HG02973 (cell line): ENCODE data around the gene TEKTIP1.
A peak's percentile ranks its signal among the peaks of the same experiment; 100 is the strongest.
"Not testable (repeated sequence)": the region's sequence is repeated elsewhere in the genome, so short reads cannot be mapped to it uniquely, and the experiment has no call there.

Experiments used
- ATAC-seq: cut with Tn5 transposase; IDR thresholded peaks from one replicate; pipeline ENCODE4 v1.9.1; 2021; ENCODE audit warnings: moderate library complexity; ENCODE audit not compliant: unreplicated experiment

Gene TEKTIP1

DNA sequence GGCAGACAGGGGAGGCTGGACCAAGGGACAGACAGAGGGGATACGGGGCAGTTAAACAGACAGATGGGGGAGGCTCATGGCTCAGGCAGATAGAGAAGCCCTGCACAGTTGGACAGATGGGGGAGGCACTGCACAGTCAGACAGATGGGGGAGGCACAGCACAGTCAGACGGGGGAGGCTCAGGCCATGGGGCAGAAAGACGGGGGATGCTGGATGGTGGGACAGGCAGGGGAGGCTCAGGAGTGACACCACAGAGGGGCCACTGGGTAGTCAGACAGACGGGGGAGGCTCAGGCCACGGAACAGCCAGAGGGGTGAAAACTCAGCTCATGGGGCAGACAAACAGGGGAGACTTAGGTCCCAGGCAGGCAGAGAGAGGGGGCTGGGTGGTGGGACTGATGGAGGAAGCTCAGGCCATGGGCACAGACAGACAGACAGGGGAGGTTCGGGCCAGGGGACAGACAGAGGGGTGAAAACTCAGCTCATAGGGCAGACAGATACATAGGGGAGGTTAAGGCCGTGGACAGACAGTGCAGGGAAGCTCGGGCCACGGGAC is 17.5 kb downstream of the TEKTIP1 start:
- no peak for ATAC-seq

DNA sequence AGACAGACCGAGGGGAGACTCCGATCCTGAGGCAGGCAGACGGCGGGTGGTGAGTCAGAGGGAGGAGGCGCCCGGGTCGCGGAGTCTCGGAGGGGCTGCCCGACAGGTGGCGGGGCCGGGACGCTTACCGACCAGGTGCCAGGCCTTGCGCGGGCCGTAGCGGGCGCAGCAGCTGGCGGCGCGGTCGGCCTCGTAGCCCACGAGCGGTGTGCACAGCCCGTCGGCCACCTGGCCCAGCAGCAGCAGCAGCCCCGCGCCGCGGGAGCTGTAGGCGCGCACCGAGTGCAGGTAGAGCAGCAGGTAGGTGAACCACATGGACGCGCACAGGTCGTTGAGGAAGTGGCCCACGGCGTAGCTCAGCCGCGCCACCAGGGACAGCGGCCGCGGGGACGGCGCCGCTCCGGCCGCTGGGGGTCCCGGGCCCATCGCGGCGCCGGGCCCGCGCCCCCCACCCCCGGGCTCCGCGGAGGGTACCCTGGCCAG is 18.0 kb downstream of the TEKTIP1 start:
- peak; percentile 12 for ATAC-seq

DNA sequence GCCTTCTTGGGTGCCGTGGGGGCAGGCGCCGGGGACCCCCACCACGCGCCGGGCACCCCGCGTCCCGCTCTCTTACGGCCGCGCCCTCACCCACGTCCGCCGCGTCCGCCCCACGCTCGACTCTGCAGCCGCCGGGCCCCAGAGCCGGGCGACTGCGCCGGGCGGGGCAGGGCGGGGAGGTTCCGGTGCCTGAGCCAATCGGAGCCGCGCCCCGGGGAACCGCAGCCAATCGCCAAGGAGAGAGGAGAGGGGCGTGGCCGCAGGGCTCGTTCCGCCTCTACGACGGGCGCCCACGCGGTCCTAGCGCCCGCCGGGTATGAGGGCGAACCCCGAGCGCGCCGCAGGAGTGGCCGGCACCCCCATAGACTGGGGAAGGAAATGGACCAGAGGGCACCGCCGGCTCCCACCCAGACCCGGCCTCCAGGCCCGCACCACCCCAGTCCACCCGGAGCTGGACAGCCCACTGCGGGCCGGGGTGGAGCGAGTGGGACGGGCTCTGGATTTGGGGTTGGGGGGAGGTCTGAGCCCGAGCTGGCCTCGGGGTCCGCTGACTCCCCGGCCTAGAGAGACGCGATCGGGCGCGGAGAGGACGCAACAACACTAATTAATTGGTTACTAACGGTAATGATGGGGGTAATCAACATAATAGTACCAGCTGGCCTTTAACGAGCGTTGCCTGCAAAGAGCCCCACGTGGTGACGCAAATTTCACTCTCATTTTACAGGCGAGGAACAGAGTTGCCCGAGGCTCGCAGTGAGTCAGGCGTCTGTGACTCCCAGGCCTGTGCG is 18.7 kb downstream of the TEKTIP1 start, which contains the start of gene MFSD12:
Gene MFSD12 (minus strand): TSS at position 126 of the 788 bp plus-strand sequence. CDS start 183 bp downstream, outside the sequence.
- ATAC-seq = peak; percentile 70

DNA sequence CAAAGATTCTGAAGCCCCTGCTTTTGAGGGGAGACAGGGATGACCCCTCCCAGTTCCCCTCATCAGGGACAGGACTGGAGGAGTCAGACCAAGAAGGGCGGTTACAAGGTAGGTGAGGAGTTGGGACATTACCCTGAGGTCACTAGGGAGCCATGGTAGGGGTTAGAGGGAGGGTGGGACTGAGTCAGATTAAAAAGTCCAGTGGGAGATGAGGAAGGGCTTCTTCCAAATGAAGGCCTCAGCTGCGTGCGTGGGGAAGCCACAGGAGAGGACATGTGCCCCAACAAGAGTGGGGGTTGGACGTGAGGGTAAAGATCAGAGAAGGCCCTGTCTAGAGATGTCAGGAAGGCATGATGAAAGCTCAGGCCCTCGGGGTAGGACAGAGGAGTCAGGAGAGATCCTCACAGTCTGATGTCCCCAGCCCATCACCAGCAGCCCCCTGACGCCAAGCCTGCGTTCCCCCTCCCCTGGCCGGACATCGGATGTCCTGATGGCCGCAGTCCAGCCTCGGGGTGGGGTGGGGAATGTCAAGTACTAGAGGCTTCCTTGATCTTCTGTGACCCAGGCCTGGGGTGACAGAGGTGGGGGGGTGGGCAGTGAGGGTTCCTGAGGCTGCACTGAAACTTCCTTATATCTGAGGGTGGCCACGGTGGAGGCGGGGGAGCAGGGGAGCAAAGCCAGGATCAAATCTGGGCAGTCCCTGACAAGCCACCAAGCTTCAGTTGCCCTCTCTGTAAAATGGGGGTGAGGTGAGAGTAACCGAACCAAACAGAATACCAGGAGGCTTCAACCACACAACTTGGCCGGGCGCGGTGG is 24.9 kb downstream of the TEKTIP1 start:
- ATAC-seq = no peak

DNA sequence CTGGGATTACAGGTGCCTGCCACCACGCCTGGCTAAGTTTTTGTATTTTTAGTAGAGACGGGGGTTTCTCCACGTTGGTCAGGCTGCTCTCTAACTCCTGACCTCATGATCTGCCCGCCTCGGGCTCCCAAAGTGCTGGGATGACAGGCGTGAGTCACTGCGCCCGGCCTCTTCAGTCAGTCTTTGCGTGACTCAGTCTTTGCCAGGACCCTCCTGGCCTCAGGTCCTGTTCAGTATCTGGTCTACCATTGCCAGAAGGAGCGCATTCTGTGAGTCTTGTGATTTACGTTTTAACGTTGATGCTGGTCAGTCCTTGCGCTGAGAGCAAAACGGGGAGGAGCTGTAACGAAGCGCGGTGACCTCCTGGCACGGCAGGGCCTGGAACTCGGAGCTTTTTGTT is 26.2 kb downstream of the TEKTIP1 start:
- ATAC-seq = no peak

DNA sequence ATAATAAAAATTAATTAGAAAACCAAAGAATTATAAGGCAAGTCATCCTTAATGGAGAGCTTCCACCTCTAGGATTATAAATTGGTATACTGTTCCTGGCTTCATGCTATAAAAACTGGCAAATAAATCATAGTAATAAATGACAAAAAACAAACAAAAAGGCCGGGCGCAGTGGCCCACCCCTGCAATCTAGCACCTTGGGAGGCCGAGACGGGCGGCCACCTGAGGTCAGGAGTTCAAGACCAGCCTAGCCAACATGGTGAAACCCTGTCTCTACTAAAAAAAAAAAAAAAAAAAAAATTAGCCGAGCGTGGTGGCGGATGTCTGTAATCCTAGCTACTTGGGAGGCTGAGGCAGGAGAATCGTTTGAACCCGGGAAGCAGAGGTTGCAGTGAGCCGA is 31.1 kb downstream of the TEKTIP1 start:
- ATAC-seq = not testable (repeated sequence)

DNA sequence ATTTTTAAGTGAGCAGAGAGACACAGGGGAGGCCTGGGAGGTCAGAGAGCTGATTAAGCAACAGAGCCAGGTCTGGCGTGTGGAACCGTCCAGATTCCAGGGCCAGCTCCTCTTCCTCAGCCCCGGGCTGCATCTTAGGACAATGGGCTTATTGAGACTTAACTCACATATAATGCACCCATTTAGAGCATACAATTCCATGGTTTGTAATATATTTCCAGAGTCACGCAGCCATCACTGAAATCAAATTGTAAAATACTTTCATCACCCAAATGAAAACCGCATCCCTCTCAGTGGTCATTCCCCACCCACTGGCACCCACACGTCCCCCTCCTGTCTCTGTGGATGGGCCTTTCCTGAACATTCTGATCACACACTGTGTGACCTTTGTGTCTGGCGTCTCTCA is 31.6 kb downstream of the TEKTIP1 start:
- ATAC-seq = no peak

DNA sequence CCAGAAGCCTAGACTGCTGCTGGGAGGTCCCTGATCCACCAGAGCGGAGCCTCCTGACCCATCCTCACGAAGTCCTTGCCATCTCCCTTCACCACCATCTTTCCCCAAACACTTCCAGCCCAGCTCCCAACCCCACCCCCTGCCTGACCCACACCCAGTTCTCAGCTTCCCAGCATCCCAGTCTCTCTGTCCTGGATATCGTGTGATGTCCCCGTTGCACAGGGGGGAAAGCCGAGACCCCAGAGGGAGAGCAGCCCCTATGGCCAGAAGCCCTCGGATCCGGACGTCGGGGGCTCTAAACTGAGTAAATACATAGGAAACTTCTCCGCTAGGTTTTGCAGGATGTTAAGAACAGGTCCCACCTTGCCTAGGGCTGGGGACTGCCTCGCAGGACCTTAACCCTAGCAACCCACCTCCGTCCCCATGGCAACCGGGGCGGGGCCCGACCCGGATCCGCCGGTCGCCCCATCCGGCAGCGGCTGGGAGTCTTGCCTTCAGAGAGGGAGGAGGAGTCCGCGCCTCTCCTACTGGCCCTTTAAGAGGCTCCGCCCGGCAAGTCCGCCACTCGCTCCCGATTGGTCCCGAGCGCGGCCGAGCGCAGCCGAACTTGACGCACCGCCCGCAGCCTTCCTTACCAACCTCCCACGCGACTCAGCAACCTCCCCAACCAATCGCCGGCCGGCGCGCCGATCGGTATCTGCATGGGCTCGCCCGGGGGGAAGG is 33.3 kb downstream of the TEKTIP1 start:
- peak; percentile 85 for ATAC-seq

DNA sequence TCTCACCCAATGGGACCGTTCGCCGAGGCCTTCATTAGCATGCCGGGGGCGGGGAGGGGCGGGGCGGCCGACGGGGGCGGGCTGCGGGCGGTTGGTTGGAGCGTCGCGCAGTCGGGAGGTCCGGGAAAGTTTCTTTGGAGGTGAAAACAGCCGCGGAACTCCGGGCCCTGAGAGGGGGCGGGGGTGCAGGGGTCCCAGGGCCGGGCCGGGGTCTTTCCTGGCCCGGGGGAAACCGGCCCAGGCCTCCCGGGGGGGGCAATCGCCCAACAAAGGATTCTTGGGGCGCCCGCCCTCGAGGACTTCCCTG is 33.8 kb downstream of the TEKTIP1 start, which contains the start of gene HMG20B:
Gene HMG20B (plus strand): TSS at position 90 of the 307 bp plus-strand sequence. CDS start 366 bp downstream, outside the sequence.
- no peak for ATAC-seq

DNA sequence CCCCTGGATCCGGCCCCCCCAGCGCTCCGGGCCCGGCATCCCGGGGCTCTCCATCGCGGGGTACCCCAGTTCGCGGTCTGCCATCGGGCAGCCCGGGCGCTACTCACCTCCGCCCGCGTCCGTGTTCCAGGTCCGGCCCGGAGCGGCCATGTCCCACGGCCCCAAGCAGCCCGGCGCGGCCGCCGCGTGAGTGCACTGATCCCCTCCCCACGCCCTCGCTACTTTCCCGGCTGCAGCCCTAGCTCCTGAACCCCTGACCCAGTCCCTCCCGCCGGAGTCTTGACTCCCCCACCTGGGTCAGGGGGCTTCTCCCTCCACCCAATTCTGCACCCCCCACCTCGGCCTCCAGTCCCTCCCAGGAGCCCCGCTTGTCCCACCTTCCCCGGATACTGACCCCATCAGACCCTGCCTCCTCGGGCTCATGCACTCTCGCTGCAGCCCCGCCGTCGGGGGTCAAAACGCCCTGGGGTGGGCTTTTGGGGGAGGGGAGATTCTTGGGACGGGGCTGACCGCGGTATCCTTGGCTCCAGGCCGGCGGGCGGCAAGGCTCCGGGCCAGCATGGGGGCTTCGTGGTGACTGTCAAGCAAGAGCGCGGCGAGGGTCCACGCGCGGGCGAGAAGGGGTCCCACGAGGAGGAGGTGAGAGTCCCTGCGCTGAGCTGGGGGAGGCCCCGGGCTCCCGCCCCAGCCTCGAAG is 34.3 kb downstream of the TEKTIP1 start:
- peak; percentile 6 for ATAC-seq

DNA sequence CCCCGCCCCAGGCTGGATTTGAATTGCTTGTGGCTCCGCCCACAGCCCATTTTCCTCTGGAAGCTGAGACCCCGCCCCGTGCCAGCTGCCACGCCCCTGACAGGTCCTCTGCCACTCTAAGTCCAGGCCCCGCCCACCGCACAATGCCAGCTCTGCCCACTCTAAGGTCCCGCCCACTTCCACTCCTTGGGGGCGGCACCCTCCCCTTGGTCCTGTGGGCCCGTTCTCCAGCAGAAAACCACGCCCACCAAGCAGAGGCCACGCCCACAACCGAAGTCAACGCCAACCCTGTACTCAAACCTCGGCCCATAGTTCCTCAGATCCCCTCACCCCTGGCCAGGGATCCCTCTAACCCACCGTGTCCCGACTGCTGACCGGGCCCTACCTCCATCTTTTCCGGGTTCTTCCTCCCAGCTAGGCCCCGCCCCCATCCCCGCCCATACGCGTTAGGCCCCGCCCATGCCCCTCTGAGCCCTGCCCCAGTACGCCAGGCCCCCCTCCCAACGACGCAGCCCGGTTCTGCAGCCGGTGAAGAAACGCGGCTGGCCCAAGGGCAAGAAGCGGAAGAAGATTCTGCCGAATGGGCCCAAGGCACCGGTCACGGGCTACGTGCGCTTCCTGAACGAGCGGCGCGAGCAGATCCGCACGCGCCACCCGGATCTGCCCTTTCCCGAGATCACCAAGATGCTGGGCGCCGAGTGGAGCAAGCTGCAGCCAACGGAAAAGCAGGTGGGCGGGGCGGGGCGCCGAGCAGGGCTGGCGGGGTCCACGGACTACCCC is 35.1 kb downstream of the TEKTIP1 start:
- no peak for ATAC-seq

DNA sequence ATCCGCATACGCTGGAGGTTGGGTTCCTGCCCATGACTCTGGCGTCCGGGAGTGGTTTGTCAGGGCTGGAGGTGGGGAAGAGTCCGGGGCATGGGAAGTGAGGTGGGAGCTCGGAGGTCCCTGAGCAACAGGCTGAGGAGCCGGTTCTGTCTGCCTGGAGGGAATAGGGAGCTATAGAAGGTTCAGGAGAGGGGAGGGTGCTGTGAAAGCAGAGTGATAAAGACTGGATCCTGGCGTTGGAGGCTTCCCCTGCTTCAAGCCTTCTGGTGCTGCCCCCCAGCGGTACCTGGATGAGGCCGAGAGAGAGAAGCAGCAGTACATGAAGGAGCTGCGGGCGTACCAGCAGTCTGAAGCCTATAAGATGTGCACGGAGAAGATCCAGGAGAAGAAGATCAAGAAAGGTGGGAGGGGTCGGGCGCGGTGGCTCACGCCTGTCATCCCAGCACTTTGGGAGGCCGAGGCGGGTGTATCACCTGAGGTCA is 36.3 kb downstream of the TEKTIP1 start:
- no peak for ATAC-seq

DNA sequence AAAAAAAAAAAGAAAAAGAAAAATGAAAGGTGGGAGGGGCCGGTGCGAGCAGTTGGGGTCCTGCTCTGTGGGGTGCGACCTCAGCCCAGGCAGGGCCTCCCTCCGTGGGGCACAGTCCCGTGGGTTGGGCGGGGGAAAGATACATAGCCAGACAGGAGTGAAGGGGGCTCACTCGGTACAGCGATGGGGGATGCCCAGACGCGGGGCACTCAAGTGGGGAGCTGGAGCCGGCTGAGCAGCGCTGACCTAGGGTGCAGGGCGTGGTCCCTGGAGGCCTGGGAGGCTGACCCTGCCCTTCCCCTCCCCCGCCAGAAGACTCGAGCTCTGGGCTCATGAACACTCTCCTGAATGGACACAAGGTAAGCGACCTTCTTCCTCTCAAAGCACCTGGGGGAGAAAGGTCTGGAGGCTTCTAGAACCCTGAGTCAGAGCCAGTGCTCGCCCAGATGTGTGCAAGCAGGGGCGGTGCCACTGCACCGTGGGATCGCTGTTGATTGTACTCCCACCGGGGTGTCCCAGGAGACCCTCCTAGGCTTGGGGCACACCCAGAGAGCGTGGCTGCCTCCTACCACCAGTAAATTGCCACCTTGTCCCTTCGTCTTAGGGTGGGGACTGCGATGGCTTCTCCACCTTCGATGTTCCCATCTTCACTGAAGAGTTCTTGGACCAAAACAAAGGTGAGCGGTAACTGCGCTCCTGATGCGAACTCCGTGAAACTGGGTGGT is 37.1 kb downstream of the TEKTIP1 start:
- ATAC-seq = no peak

DNA sequence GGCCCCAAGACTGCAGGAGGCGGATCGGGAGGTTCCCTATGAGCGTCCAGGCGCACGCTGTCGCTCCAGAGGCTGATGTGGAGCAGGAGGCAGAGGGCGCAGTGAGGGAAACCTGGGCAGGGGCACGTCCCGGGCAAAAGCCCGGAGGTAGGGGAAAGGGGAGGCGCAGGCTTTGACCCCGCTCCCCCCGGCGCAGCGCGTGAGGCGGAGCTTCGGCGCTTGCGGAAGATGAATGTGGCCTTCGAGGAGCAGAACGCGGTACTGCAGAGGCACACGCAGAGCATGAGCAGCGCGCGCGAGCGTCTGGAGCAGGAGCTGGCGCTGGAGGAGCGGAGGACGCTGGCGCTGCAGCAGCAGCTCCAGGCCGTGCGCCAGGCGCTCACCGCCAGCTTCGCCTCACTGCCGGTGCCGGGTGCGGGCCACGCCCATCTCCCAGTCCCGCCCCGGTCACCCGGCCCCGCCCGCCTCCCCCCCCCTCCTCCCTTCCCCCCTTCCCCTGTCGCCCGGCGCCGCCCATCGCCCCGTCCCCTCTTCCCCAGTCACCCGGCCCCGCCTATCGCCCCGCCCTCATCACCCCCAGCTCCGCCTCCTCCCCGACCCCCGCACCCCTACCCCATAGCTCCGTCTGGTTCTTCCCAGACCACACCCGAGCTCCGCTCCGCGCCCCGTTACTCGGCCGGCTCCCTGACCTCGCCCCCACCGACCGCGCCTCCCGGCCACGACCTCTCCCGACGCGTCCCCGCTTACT is 37.9 kb downstream of the TEKTIP1 start:
- no peak for ATAC-seq

DNA sequence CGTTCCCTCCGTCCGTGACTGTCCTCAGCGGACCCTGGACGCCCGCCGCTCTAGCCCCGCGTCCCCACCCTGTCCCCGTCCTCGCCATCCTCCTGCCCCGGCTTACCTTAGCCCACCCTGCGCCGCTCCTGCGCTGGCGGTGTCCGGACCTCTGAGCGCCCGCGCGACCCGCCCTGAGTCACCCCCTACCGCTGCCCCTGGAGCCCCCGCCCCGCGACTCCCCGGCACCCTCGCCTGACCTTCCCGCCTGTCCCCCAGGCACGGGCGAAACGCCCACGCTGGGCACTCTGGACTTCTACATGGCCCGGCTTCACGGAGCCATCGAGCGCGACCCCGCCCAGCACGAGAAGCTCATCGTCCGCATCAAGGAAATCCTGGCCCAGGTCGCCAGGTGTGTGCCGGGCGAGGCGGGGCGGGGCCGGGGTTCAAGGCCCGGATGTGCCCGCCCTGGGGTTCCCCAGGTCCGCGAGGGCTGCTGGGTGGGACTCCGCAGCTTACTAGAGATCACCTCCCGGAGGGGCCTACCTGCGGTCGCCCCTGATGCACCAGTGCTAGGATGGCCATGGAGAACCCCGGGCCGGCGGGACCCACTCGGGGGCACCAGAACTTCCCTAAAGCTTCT is 38.9 kb downstream of the TEKTIP1 start:
- no peak for ATAC-seq

DNA sequence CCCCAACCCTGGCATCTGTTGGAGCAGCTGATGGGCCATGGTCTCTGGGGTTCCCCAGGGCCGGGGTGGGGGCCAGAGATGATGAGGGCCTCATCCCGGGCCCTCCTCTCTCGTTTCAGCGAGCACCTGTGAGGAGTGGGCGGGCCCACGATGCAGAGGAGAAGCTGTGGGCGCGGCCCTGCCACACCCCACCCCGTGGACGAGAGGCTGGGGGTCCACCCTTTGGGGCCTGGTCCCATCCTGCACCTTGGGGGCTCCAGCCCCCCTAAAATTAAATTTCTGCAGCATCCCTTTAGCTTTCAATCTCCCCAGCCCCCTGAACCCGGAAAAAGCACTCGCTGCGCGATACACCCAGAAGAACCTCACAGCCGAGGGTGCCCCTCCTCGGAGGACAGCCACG is 39.4 kb downstream of the TEKTIP1 start:
- ATAC-seq = no peak

DNA sequence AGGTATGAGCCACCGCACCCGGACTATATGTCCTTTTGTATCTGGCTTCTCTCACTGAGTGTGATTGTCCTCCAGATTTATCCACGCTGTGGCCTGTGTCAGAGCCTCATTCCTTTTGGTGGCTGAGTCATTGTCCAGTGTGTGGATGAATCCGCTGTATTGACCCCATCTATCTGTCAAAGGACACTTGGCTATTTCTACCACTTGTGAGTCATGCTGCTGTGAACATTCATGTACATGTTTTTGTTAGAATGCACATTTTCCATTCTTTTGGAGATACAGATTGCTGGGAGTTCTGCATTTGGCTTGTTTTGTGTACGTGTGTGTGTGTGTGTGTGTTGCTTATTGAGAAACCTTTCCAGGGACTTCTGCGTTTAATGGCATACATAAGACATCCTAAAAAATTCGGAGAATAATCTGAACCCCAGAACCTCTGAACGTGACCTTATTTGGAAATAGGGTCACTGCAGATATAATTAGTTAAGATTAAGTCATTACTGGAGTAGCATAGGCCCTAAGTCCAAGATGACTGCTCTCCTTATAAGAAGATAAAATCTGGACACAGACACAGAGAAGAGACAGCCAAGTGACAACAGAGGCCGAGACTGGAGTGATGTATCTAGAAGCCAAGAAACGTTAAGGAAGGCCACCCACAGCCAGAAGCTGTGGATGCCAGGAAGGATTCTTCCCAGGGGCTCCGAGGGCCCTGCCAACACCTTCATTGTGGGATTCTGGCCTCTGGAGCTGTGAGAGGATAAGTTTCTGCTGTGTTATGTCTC is 41.4 kb downstream of the TEKTIP1 start:
- no peak for ATAC-seq
